Loucy (cell line): Measurements from ENCODE around the gene STAC3.

Experiments
- H2AFZ ChIP-seq: fragments of 200-600 bp; sonication (generic); 2 replicates; pipeline ENCODE4 v1.6.0; 2016; ENCODE audit warnings: antibody characterized with exemption, mild to moderate bottlenecking, low read length, moderate library complexity
- H3F3A ChIP-seq: fragments of 200-600 bp; 2 replicates; pipeline ENCODE4 v1.6.0; 2016; ENCODE audit warnings: antibody characterized with exemption, low read depth, mild to moderate bottlenecking
- H3K27me3 ChIP-seq: fragments of 200-600 bp; sonication (generic); 2 replicates; pipeline ENCODE4 v1.6.1; 2014; ENCODE audit warnings: low read length, mild to moderate bottlenecking; ENCODE audit not compliant: insufficient read depth, poor library complexity, severe bottlenecking
- H3K36me3 ChIP-seq: fragments of 200-600 bp; sonication (generic); 2 replicates; pipeline ENCODE4 v1.6.1; 2016; ENCODE audit warnings: low read length; ENCODE audit not compliant: insufficient read depth
- H3K4me1 ChIP-seq: fragments of 200-600 bp; sonication (generic); 2 replicates; pipeline ENCODE4 v1.5.1; 2014; ENCODE audit warnings: low read length, mild to moderate bottlenecking; ENCODE audit not compliant: insufficient read depth, poor library complexity, severe bottlenecking
- H3K4me2 ChIP-seq: fragments of 200-600 bp; sonication (generic); 2 replicates; pipeline ENCODE4 v1.6.0; 2014; ENCODE audit warnings: antibody characterized with exemption, low read length, low read depth, mild to moderate bottlenecking; ENCODE audit not compliant: poor library complexity, severe bottlenecking
- H3K4me3 ChIP-seq: fragments of 200-600 bp; sonication (generic); 2 replicates; pipeline ENCODE4 v1.5.1; 2014; ENCODE audit warnings: low read length, mild to moderate bottlenecking, mixed read lengths; ENCODE audit not compliant: poor library complexity, severe bottlenecking
- H3K79me2 ChIP-seq: fragments of 200-600 bp; sonication (generic); 2 replicates; pipeline ENCODE4 v1.6.1; 2014; ENCODE audit warnings: low read length; ENCODE audit not compliant: insufficient read depth
- H3K9ac ChIP-seq: fragments of 200-600 bp; sonication (generic); 2 replicates; pipeline ENCODE4 v1.6.0; 2014; ENCODE audit warnings: mild to moderate bottlenecking, low read depth, low read length, moderate library complexity; ENCODE audit not compliant: poor library complexity, severe bottlenecking
- H3K9me2 ChIP-seq: fragments of 200-600 bp; sonication (generic); replicated peaks from 2 replicates; pipeline ENCODE4 v1.6.1; 2016; ENCODE audit warnings: low read depth, low read length, mixed read lengths
- H3K9me3 ChIP-seq: fragments of 200-600 bp; sonication (generic); 2 replicates; pipeline ENCODE4 v1.6.1; 2014; ENCODE audit warnings: mild to moderate bottlenecking, antibody characterized with exemption, low read length, low read depth; ENCODE audit not compliant: insufficient read depth
- H4K20me1 ChIP-seq: fragments of 200-600 bp; sonication (generic); 2 replicates; pipeline ENCODE4 v1.6.0; 2014; ENCODE audit warnings: antibody characterized with exemption, low read length, mild to moderate bottlenecking; ENCODE audit not compliant: insufficient read depth, poor library complexity, severe bottlenecking
- CTCF ChIP-seq: fragments of 200-600 bp; sonication (generic); conservative IDR thresholded peaks from 2 replicates; pipeline ENCODE4 v1.5.1; 2014; ENCODE audit warnings: mild to moderate bottlenecking, antibody characterized with exemption, low read length
- EZH2phosphoT487 ChIP-seq: fragments of 200-600 bp; IDR thresholded peaks from 2 replicates; pipeline ENCODE4 v1.6.1; 2018; ENCODE audit warnings: antibody characterized with exemption, mild to moderate bottlenecking, moderate library complexity, borderline replicate concordance

Gene STAC3

GRCh38 chr12:57234233-57234570 is 16.8 kb downstream of the STAC3 start:
- Histone ChIP-seq H3K27me3 (no peaks in the 10 kb centered on the region), H3K9me2 (no peaks in the 10 kb centered on the region), H4K20me1 (peaks cover 47% of the 10 kb centered on the region), H3K9ac (no peak overlapping the region), H3K4me1 (peaks cover 34% of the 10 kb centered on the region), H3K9me3 (no peaks in the 10 kb centered on the region), H3K4me2 (peak overlapping the region; percentile 95), H3K4me3 (no peak overlapping the region), H2AFZ (no peak overlapping the region), H3F3A (no peaks in the 10 kb centered on the region), H3K36me3 (peaks cover 30% of the 10 kb centered on the region; the same call in 1 of the 2 replicates), H3K79me2 (peaks cover 44% of the 10 kb centered on the region)
- TF ChIP-seq CTCF = no peak
- TF ChIP-seq EZH2phosphoT487 = no peak

DNA sequence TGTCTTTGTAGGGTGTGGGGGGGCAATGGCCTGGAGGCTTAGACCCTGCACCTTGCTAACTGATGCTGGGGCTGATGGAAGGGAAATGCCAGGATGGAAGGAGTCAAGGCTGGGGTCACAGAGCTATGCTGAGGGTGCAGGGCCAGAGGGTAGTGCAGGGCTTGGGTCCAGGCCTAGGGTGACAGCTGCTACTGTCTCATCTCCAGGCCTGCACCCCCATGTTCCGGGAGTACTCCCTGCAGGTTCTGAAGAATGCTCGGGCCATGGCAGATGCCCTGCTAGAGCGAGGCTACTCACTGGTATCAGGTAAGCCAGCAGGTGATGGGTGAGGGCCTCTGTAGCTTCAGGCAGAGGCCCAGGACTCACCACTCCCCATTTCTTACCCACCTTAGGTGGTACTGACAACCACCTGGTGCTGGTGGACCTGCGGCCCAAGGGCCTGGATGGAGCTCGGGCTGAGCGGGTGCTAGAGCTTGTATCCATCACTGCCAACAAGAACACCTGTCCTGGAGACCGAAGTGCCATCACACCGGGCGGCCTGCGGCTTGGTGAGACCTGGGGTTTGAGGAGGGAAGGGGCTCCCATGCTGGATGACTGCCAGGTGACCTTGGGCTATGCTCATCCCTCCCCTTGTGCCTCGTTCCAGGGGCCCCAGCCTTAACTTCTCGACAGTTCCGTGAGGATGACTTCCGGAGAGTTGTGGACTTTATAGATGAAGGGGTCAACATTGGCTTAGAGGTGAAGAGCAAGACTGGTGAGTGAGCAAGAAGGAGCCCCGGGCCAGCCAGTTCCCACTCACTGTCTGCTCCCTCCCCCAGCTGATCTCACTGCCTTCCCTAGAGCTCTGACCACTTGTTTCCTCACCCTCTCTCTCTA is 17.4 kb downstream of the STAC3 start:
- peaks cover 44% of the 10 kb centered on the region for H3K79me2 ChIP-seq
- H3F3A ChIP-seq = no peaks in the 10 kb centered on the region
- H3K9me3 ChIP-seq = no peaks in the 10 kb centered on the region
- peak overlapping the region; percentile 95 for H3K4me2 ChIP-seq
- H3K4me3 ChIP-seq = no peak overlapping the region
- H3K9ac ChIP-seq = peak overlapping the region; percentile 94
- no peak overlapping the region for H2AFZ ChIP-seq
- peaks cover 47% of the 10 kb centered on the region for H4K20me1 ChIP-seq
- peaks cover 40% of the 10 kb centered on the region for H3K4me1 ChIP-seq
- H3K27me3 ChIP-seq = no peaks in the 10 kb centered on the region
- peaks cover 30% of the 10 kb centered on the region; the same call in 1 of the 2 replicates for H3K36me3 ChIP-seq
- no peaks in the 10 kb centered on the region for H3K9me2 ChIP-seq
- TF ChIP-seq EZH2phosphoT487 = no peak
- no peak for TF ChIP-seq CTCF

GRCh38 chr12:57232156-57232756 is 18.7 kb downstream of the STAC3 start:
- Histone ChIP-seq H3K79me2 (peaks cover 44% of the 10 kb centered on the region), H3K9me3 (no peaks in the 10 kb centered on the region), H3K36me3 (peaks cover 30% of the 10 kb centered on the region; the same call in 1 of the 2 replicates), H4K20me1 (peaks cover 47% of the 10 kb centered on the region), H2AFZ (no peak overlapping the region), H3K4me2 (peak overlapping the region; percentile 95), H3K4me3 (peak overlapping the region; percentile 87), H3K4me1 (peaks cover 49% of the 10 kb centered on the region), H3F3A (no peaks in the 10 kb centered on the region), H3K27me3 (no peaks in the 10 kb centered on the region), H3K9me2 (no peaks in the 10 kb centered on the region), H3K9ac (peak overlapping the region; percentile 94)
- no peak for TF ChIP-seq EZH2phosphoT487
- no peak for TF ChIP-seq CTCF
